PFSK-1 (cell line): ENCODE results near the gene SAMD8.

ENCODE experiments used
- FOXP2 ChIP-seq: optimal IDR thresholded peaks from 2 replicates; pipeline ENCODE3; 2011; ENCODE audit warnings: borderline replicate concordance, control low read depth, inconsistent platforms; ENCODE audit not compliant: insufficient read depth; ENCODE audit errors: extremely low read length, extremely low read depth
- POLR2AphosphoS5 ChIP-seq: IDR thresholded peaks from 2 replicates; pipeline ENCODE4 v1.6.1; 2012; ENCODE audit warnings: low read depth, mild to moderate bottlenecking, control low read depth, low read length, moderate library complexity
- SIN3A ChIP-seq: IDR thresholded peaks from 2 replicates; pipeline ENCODE4 v1.6.1; 2012; ENCODE audit warnings: mild to moderate bottlenecking, low read length, moderate library complexity, borderline replicate concordance; ENCODE audit not compliant: insufficient read depth
- TAF1 ChIP-seq: IDR thresholded peaks from 2 replicates; pipeline ENCODE4 v1.6.1; 2012; ENCODE audit warnings: low read length, control low read depth, borderline replicate concordance; ENCODE audit not compliant: insufficient read depth
- TF ChIP-seq, protein P1 (sequence below), 2 experiments: IDR thresholded peaks; 2 replicates each; pipeline versions ENCODE4 v1.6.1 to v1.8.0; 2011 to 2012; ENCODE audit warnings: low read depth in 2 of 2, low read length in 2 of 2, control low read depth in 1 of 2, inconsistent platforms in 1 of 2, mild to moderate bottlenecking in 1 of 2, moderate library complexity in 1 of 2; ENCODE audit not compliant: insufficient read depth in 1 of 2

SAMD8 gene

GRCh38 chr10:75209086-75209920 lies 97.8 kb downstream of the SAMD8 start:
- TF ChIP-seq TAF1 (no peak), FOXP2 (no peak)
- TF ChIP-seq, protein P1, sequence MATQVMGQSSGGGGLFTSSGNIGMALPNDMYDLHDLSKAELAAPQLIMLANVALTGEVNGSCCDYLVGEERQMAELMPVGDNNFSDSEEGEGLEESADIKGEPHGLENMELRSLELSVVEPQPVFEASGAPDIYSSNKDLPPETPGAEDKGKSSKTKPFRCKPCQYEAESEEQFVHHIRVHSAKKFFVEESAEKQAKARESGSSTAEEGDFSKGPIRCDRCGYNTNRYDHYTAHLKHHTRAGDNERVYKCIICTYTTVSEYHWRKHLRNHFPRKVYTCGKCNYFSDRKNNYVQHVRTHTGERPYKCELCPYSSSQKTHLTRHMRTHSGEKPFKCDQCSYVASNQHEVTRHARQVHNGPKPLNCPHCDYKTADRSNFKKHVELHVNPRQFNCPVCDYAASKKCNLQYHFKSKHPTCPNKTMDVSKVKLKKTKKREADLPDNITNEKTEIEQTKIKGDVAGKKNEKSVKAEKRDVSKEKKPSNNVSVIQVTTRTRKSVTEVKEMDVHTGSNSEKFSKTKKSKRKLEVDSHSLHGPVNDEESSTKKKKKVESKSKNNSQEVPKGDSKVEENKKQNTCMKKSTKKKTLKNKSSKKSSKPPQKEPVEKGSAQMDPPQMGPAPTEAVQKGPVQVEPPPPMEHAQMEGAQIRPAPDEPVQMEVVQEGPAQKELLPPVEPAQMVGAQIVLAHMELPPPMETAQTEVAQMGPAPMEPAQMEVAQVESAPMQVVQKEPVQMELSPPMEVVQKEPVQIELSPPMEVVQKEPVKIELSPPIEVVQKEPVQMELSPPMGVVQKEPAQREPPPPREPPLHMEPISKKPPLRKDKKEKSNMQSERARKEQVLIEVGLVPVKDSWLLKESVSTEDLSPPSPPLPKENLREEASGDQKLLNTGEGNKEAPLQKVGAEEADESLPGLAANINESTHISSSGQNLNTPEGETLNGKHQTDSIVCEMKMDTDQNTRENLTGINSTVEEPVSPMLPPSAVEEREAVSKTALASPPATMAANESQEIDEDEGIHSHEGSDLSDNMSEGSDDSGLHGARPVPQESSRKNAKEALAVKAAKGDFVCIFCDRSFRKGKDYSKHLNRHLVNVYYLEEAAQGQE (IDR thresholded peaks at IDR 0.05; ENCODE audit: insufficient read depth in 1 of 2, low read depth in 2 of 2, low read length in 2 of 2) = no peak

GRCh38 chr10:75209921-75210281 lies 98.4 kb downstream of the SAMD8 start:
- TF ChIP-seq TAF1 = no peak; the same call in 1 of the 2 replicates
- TF ChIP-seq, protein P1 (IDR thresholded peaks at IDR 0.05; ENCODE audit: insufficient read depth in 1 of 2, low read depth in 2 of 2, low read length in 2 of 2) = no peak
- no peak for TF ChIP-seq SIN3A
- TF ChIP-seq POLR2AphosphoS5 = no peak
- no peak for TF ChIP-seq FOXP2

GRCh38 chr10:75210282-75211006 lies 99.0 kb downstream of the SAMD8 start, which contains the start of gene VDAC2:
Gene VDAC2 (plus strand): TSS chr10:75210796. CDS start chr10:75211159, 363 bp downstream.
- TF ChIP-seq FOXP2 = peak; percentile 90
- TF ChIP-seq SIN3A = no peak
- TF ChIP-seq, protein P1 (IDR thresholded peaks at IDR 0.05; ENCODE audit: insufficient read depth in 1 of 2, low read depth in 2 of 2, low read length in 2 of 2) = 0 out of 4 replicates have a peak, but pooled peaks of 1 of the 2 experiments have one; percentile 3
- peak; percentile 88 for TF ChIP-seq TAF1
- peak; percentile 77 for TF ChIP-seq POLR2AphosphoS5

DNA sequence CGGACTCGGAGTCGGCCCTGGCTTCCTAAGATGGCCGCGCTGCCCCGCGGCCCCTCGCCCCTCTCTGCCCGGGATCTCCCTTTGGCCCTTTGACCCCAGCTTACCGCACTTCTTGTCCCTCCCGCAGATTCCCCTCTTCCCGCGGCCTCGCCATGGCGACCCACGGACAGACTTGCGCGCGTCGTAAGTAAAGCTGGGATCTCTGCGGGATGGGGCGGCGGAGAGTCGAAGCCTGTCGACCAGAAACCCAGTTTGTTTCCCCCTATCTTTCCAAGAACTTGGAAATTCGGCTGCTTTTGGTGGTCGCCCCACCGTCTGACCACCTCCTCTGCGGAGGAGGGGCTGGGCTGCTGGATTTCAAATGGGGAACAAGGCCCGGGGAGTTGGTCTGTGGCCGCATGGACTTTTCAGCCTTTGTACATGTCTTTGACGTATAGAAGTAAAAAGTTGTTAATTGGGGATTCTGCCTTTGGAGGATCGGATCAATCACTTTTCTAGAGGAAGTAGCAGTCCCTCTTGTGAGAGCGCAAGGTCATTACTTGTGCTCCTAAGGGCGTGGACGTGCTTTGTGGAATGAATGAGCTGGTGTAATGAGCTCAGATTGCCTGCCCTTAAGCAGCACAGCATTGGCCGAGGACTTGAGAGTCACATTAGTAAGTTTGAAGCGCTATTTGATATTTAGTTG lies 99.7 kb downstream of the SAMD8 start:
- TF ChIP-seq POLR2AphosphoS5 (no peak; the same call in 1 of the 2 replicates), TAF1 (peak; percentile 47; the same call in 1 of the 2 replicates), SIN3A (peak; percentile 52; the same call in 1 of the 2 replicates), FOXP2 (no peak)
- TF ChIP-seq, protein P1 (IDR thresholded peaks at IDR 0.05; ENCODE audit: insufficient read depth in 1 of 2, low read depth in 2 of 2, low read length in 2 of 2) = no peak
